K562 (cell line): ENCODE data around the gene RAB6A. TPM values are rescaled to one million over a fixed set of nuclear protein-coding genes. Genes with fewer than 3 reads are reported as not detected.
"Not testable (repeated sequence)": the region's sequence is repeated elsewhere in the genome, so short reads cannot be mapped to it uniquely, and the experiment has no call there.

ENCODE experiments used
- ATAC-seq: fragments of 200-7000 bp; cut with Tn5 transposase; 3 replicates; pipeline ENCODE4 v1.9.1; 2020; ENCODE audit warnings: moderate library complexity
- BruUV-seq: library from RNA; stranded (reverse); fragments of 400-500 nt; replicated peaks from 2 replicates; lab custom pipeline; 2021; lab: Mats Ljungman, UMichigan
- CTCF ChIA-PET: fragments of 300-600 bp; formaldehyde crosslinking; extraction: SDS; loops from one replicate; lab custom pipeline; 2021; ENCODE audit warnings: low intra/inter-chr PET ratio; lab: Yijun Ruan, JAX
- POLR2A ChIA-PET: fragments of 300-600, 350-650 bp; sonication (Branson Sonifier 250); formaldehyde crosslinking; extraction: SDS; loops from one replicate; lab custom pipeline; 2021; ENCODE audit warnings: antibody characterized with exemption, inconsistent platforms; lab: Yijun Ruan, JAX
- DNase-seq, 4 experiments: peaks; one replicate each; pipeline versions ENCODE4 v3.0.0 to v3.0.0-alpha.2; 2011 to 2018; ENCODE audit warnings: low spot score in 3 of 4, mixed read lengths in 3 of 4; ENCODE audit errors: extremely low read depth in 1 of 4
- FAIRE-seq: peaks from 2 replicates; lab custom pipeline; 2011; peaks lifted over from hg19 to GRCh38; lab: Jason Lieb, UNC
- H2AFZ ChIP-seq: 2 replicates; pipeline ENCODE4 v1.6.0; 2011; ENCODE audit warnings: low read depth, low read length, control low read depth, inconsistent platforms
- H3K27ac ChIP-seq: fragments of 200-600 bp; 3 replicates; pipeline ENCODE4 v1.8.0; 2011; ENCODE audit warnings: low read depth, mild to moderate bottlenecking, control low read depth, inconsistent platforms, low read length, moderate library complexity, mixed read lengths; ENCODE audit errors: extremely low read depth
- H3K27me3 ChIP-seq, 2 experiments: fragments of 300-600 bp in 1 of 2; 2 replicates in 1 of 2; 3 replicates in 1 of 2; pipeline versions ENCODE4 v1.6.0 to v1.8.0; 2011; ENCODE audit warnings: inconsistent platforms in 2 of 2, low read length in 2 of 2, mild to moderate bottlenecking in 1 of 2, mixed read lengths in 1 of 2, moderate library complexity in 1 of 2; ENCODE audit not compliant: control insufficient read depth in 2 of 2, insufficient read depth in 2 of 2
- H3K36me3 ChIP-seq: fragments of 300-600 bp; 3 replicates; pipeline ENCODE4 v1.8.0; 2011; ENCODE audit warnings: mild to moderate bottlenecking, low read length, inconsistent platforms; ENCODE audit not compliant: control insufficient read depth, insufficient read depth
- H3K4me1 ChIP-seq, 2 experiments: fragments of 200-600 bp in 1 of 2; replicated peaks in 1 of 2; 2 replicates in 1 of 2; 3 replicates in 1 of 2; pipeline versions ENCODE4 v1.5.1 to v1.8.0; 2011; ENCODE audit warnings: inconsistent platforms in 2 of 2, low read length in 2 of 2, mild to moderate bottlenecking in 1 of 2, mixed read lengths in 1 of 2, moderate library complexity in 1 of 2; ENCODE audit not compliant: control insufficient read depth in 2 of 2, insufficient read depth in 2 of 2
- H3K4me2 ChIP-seq: 2 replicates; pipeline ENCODE4 v1.6.1; 2011; ENCODE audit warnings: low read length, control low read depth, inconsistent platforms, mixed read lengths; ENCODE audit not compliant: insufficient read depth
- H3K4me3 ChIP-seq: fragments of 200-600 bp; sonication (generic), shearing (Covaris generic); 2 replicates; pipeline ENCODE4 v1.5.1; 2016; ENCODE audit warnings: control low read depth, inconsistent platforms
- H3K79me2 ChIP-seq: fragments of 200-600 bp; 3 replicates; pipeline ENCODE4 v1.8.0; 2011; ENCODE audit warnings: low read length, inconsistent platforms; ENCODE audit not compliant: control insufficient read depth, insufficient read depth
- H3K9ac ChIP-seq, 2 experiments: 2 replicates each; pipeline versions ENCODE4 v1.6.0 to v1.6.1; 2011; ENCODE audit warnings: low read depth in 2 of 2, low read length in 2 of 2, control low read depth in 1 of 2, inconsistent platforms in 1 of 2, mild to moderate bottlenecking in 1 of 2, mixed read lengths in 1 of 2; ENCODE audit not compliant: insufficient read depth in 1 of 2
- H3K9me1 ChIP-seq: one replicate; pipeline ENCODE4 v1.6.0; 2011; ENCODE audit warnings: inconsistent platforms, mild to moderate bottlenecking, low read length, moderate library complexity; ENCODE audit not compliant: control insufficient read depth, insufficient read depth
- H3K9me3 ChIP-seq: replicated peaks from 2 replicates; pipeline ENCODE4 v1.5.1; 2011; ENCODE audit warnings: low read depth, low read length, inconsistent platforms; ENCODE audit not compliant: control insufficient read depth, insufficient read depth
- H4K20me1 ChIP-seq: replicated peaks from 2 replicates; pipeline ENCODE4 v1.6.1; 2011; ENCODE audit warnings: low read length, inconsistent platforms, mixed read lengths; ENCODE audit not compliant: control insufficient read depth, insufficient read depth
- E4F1 ChIP-seq: fragments of 250-450 bp; sonication (Bioruptor Pico); IDR thresholded peaks from 2 replicates; pipeline ENCODE4 v1.5.0; 2021; ENCODE audit warnings: mild to moderate bottlenecking, borderline replicate concordance
- NFIX ChIP-seq: fragments of 250-450 bp; sonication (Bioruptor Pico); IDR thresholded peaks from 2 replicates; pipeline ENCODE4 v1.4.0; 2020; ENCODE audit warnings: low read depth, mild to moderate bottlenecking, moderate library complexity
- TCFL5 ChIP-seq: fragments of 250-450 bp; sonication (Bioruptor Pico); conservative IDR thresholded peaks from 2 replicates; pipeline ENCODE4 v1.6.1; 2021; ENCODE audit warnings: mild to moderate bottlenecking, moderate library complexity, matching md5 sums
- WGBS: fragments of 100-300 bp; shearing (Covaris generic); methylation state at CpG from one replicate; pipeline ENCODE4 v1.1.6; 2016; ENCODE audit warnings: low coverage, mixed read lengths; ENCODE audit not compliant: insufficient coverage; ENCODE audit errors: missing lambda C conversion rate; 5-methylcytosine and 5-hydroxymethylcytosine counted together
- in situ Hi-C: fragments of 300-500 bp; cut with MboI; formaldehyde crosslinking; loops from 4 replicates; pipeline ENCODE4 v1.15.0; 2018; ENCODE audit warnings: inconsistent platforms, mixed read lengths
- intact Hi-C: fragments of 100-400 bp; cut with micrococcal nuclease; formaldehyde crosslinking; loops from 2 replicates; pipeline ENCODE4 v1.14.2; 2022
- polyA plus RNA-seq, 8 experiments: library from polyadenylated mRNA; depleted of rRNA in 4 of 8; stranded (reverse) in 5 of 8; unstranded in 3 of 8; fragments of >200 nt; fragmentation: Nextera tagmentation in 2 of 8; fragmentation: Illumina TruSeq in 1 of 8; extraction: Ambion mirVana in 2 of 8; extraction: Trizol in 1 of 8; gene quantifications; 2 replicates each; pipeline versions ENCODE4 v1.2.1 to v1.2.3, GENCODE V29; 2011 to 2014; ENCODE audit warnings: inconsistent platforms in 1 of 8, missing spikeins in 1 of 8
- total RNA-seq, 7 experiments: library from RNA; depleted of rRNA in 6 of 7; stranded (reverse); fragments of >200 nt in 6 of 7; fragmentation: Illumina TruSeq in 2 of 7; extraction: Trizol in 2 of 7; gene quantifications; 2 replicates each; pipeline versions ENCODE4 v1.2.1 to v1.2.3, GENCODE V29; 2011 to 2021; ENCODE audit warnings: low replicate concordance in 1 of 7

The RAB6A gene
- total and polyA plus RNA-seq, 9 of the 15 experiments (the other 6 are each of a cell fraction or from before 2014, with no cell fraction given) = 14.0 to 95.3 (median 45.4) TPM

- H3K27ac ChIP-seq = no peak overlapping the region
- no peak overlapping the region for H3K4me2 ChIP-seq
- no peaks in the 10 kb centered on the region; the same call in 2 of the 3 replicates for H3K36me3 ChIP-seq
- H3K4me1 ChIP-seq = peaks cover 0 to 2% of the 10 kb centered on the region in 2 experiments; a peak in 1 of 5 replicates
- H2AFZ ChIP-seq = no peak overlapping the region
- no peak for ATAC-seq
- in situ Hi-C loops = no loop called here
- ChIA-PET POLR2A (interaction anchor here (1.0 kb wide), 1 partner anchor 10 kb away, joined by 3 read pairs; no protein-coding TSS in a partner anchor), CTCF (no interaction called here)
- peaks cover 8% of the 10 kb centered on the region for H4K20me1 ChIP-seq
- no peak for DNase-seq
- H3K9me1 ChIP-seq = no peaks in the 10 kb centered on the region
- no peaks in the 10 kb centered on the region for H3K9me3 ChIP-seq
- intact Hi-C loops = no loop called here
- no TSS peak for BruUV-seq
- FAIRE-seq = no peak
- TF ChIP-seq E4F1 (CRISPR knock-in tag) (no peak), NFIX (CRISPR knock-in tag) (no peak), TCFL5 (no peak)
- no peak overlapping the region for H3K4me3 ChIP-seq
- H3K79me2 ChIP-seq = peaks cover 68% of the 10 kb centered on the region
- no peaks in the 10 kb centered on the region for H3K27me3 ChIP-seq
- no peak overlapping the region for H3K9ac ChIP-seq
- WGBS = 96% methylated on average over 6 of the region's 7 CpGs
Observed at GRCh38 chr11:73743045-73743444, 17.8 kb downstream of the RAB6A start.

DNA sequence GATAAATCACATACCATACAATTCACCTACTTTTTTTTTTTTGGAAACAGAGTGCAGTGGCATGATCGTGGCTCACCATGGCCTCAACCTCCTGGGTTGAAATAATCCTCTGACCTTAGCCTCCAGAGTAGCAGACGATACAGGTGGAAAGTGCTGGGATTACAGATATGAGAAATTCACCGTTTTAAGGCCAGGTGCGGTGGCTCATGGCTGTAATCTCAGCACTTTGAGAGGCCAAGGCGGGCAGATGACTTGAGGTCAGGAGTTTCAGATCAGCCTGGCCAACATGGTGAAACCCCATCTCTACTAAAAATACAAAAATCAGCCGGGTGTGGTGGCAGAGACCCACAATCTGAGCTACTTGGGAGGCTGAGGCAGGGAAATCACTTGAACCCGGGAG lies 24.9 kb downstream of the RAB6A start:
- FAIRE-seq, H3K27me3 ChIP-seq, intact Hi-C loops, ATAC-seq, DNase-seq, H3K4me1 ChIP-seq, BruUV-seq, H3K9ac ChIP-seq, in situ Hi-C loops, H3K4me3 ChIP-seq, CTCF ChIA-PET, H3K27ac ChIP-seq, H4K20me1 ChIP-seq, H3K9me3 ChIP-seq, H3K36me3 ChIP-seq, H3K4me2 ChIP-seq, H2AFZ ChIP-seq, H3K9me1 ChIP-seq: not testable (repeated sequence)
- 68% methylated on average over 7 of the region's 7 CpGs for WGBS
- H3K79me2 ChIP-seq = peaks cover 63% of the 10 kb centered on the region
- POLR2A ChIA-PET = interaction anchor here (1.0 kb wide), 1 partner anchor 17 kb away, joined by 4 read pairs; no protein-coding TSS in a partner anchor
